Esophagus mucosa (tissue), 1 donor: Measurements from ENCODE around the gene MAL. TPM values are rescaled to one million over a fixed set of nuclear protein-coding genes. Genes with fewer than 3 reads are reported as not detected.
"Not testable (repeated sequence)": the region's sequence is repeated elsewhere in the genome, so short reads cannot be mapped to it uniquely, and the experiment has no call there.

ENCODE experiments used
- ATAC-seq: fragments of 200-7000 bp; cut with Tn5 transposase; one replicate; pipeline ENCODE4 v1.9.1; 2020
- total RNA-seq: library from RNA; stranded (reverse); gene quantifications from one replicate; pipeline ENCODE4 v1.2.4, GENCODE V29; 2023
- donor health status: DM: yes; HTN: yes; CAD: no.

Gene MAL
- total RNA-seq, 1 donor from 2014 or later = 382 TPM

GRCh38 chr2:95034818-95035217, 9.3 kb downstream of the MAL start:
- peak; percentile 24 for ATAC-seq

DNA sequence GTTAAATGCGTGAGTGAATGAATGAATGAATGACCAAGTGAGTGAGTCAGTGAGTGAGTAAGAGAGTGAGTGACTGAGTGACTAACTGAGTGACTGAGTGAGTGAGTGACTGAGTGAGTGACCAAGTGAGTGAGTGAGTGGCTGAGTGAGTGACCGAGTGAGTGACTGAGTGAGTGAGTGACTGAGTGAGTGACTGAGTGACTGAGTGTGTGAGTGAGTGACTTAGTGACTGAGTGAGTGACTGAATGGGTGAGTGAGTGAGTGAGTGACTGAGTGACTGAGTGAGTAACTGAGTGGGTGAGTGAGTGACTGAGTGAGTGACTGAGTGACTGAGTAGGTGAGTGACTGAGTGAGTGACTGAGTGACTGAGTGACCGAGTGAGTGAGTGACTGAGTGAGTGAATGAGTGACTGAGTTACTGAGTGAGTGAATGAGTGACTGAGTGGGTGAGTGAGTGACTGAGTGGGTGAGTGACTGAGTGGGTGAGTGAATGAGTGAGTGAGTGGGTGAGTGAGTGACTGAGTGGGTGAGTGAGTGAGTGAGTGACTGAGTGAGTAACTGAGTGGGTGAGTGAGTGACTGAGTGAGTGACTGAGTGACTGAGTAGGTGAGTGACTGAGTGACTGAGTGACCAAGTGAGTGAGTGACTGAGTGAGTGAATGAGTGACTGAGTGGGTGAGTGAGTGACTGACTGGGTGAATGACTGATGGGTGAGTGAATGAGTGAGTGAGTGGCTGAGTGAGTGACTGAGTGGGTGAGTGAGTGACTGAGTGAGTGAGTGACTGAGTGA, 11.3 kb downstream of the MAL start:
- no peak for ATAC-seq

DNA sequence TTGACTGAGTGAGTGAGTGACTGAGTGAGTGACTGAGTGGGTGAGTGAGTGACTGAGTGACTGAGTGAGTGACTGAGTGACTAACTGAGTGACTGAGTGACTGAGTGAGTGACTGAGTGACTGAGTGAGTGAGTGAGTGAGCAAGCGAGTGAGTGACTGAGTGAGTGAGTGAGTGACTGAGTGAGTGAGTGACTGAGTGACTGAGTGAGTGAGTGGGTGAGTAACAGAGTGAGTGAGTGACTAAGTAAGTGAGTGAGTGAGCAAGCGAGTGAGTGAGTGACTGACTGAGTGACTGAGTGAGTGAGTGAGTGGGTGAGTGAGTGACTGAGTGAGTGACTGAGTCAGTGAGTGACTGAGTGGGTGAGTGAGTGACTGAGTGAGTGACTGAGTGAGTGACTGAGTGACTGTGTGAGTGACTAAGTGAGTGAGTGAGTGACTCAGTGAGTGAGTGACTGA, 11.9 kb downstream of the MAL start:
- no peak for ATAC-seq

GRCh38 chr2:95037841-95038585, 12.5 kb downstream of the MAL start:
- ATAC-seq = not testable (repeated sequence)

DNA sequence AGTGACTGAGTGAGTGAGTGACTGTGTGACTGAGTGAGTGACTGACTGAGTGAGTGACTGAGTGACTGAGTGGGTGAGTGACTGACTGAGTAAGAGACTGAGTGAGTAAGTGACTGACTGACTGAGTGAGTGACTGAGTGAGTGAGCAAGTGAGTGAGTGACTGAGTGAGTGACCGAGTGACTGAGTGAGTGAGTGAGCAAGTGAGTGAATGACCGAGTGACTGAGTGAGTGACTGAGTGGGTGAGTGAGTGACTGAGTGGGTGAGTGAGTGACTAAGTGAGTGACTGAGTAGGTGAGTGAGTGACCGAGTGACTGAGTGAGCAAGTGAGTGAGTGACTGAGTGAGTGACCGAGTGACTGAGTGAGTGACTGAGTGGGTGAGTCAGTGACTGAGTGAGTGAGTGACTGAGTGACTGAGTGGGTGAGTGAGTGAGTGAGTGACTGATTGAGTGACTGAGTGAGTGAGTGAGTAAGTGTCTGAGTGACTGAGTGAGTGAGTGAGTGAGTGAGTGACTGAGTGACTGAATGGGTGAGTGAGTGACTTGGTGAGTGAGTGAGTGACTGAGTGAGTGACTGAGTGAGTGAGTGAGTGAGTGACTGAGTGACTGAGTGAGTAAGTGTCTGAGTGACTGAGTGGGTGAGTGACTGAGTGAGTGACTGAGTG, 13.3 kb downstream of the MAL start:
- no peak for ATAC-seq

DNA sequence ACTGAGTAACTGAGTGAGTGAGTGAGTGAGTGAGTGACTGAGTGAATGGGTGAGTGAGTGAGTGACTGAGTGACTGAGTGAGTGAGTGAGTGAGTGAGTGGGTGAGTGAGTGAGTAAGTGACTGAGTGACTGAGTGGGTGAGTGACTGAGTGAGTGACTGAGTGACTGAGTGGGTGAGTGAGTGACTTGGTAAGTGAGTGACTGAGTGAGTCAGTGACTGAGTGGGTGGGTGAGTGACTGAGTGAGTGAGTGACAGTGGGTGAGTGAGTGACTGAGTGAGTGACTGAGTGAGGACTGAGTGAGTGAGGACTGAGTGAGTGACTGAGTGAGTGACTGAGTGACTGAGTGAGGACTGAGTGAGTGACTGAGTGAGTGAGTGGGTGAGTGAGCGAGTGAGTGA, 13.9 kb downstream of the MAL start:
- ATAC-seq = no peak

- ATAC-seq = no peak
These were observed 14.5 kb downstream of the MAL start for GRCh38 chr2:95039978-95040377.

GRCh38 chr2:95040426-95040825, 14.9 kb downstream of the MAL start:
- ATAC-seq = no peak

GRCh38 chr2:95041060-95041823, 15.7 kb downstream of the MAL start:
- ATAC-seq = no peak

GRCh38 chr2:95041824-95042442, 16.4 kb downstream of the MAL start:
- no peak for ATAC-seq

DNA sequence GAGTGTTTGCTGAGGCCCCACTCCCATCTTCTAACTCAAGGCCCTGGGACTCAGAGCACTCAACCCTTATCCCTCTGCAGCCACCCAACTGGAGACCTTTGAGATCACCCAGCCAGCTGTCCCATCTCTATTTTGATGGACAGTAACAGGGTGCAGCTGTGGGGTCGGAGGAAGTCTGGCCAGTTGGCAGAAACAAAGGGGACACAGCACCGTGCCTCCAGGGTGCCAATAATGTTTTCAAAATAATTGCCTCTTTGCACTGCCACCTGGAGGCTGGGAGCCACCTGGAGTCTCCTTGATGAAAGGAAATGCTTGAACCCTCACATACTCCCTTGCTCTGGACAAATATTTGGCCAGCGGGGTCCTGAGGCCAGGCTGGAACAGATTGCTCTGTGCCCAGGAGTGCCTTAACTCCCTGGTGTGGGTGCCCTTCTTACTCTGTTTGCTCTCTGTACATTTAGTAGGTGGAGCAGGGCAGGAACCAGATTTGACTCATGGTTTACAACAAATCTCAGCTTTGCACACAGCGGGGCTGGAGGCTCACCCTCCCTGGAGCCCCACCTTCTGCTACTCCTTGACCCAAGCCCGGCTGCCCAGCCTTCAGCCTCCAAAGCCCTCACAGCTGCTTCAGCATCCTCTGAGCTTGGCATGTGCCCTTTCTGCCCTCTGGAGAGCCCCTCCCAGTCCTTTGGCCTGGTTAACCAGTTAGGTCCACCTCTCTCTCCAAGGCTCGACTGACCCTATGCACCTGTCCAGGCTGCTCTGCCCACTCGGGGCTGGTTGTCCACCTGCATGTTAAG, 17.2 kb downstream of the MAL start:
- peak; percentile 69 for ATAC-seq

DNA sequence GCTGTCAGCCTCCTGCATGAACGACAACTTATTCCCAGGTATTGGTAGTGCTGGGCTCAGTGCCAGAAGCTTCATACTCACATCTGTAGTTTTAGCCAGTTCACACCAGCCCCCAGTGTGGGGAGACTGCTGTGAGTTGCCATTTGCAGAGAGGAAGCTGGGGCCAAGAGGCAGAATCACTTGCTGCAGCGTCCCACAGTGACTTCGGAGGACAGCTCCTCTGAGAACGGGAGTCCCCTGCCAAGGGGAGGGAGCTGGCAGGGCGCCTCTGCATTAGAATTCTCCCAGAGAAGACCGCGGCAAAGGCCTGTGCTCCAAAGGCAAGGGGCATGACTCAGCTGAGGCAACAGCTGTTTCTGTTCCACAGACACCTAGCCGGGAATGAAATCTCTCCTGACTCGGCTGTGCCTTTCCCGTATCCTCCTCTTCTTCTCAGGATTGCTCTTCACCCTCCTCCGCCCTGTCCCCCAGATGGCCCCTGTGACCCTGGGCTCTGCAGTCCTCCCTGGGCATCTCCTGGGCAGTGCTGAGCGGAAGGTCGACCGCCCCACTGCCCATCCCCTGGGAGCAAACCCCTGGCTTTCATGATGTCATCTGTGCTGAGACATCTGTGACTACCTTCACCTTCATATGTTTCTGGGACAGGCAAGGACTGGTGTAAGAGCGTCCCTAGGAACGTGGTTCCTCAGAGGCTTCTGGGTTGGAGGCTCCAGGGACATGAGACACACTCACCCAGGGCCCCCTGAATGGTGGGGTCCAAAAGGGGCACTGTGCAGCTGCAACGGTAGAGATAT, 18.0 kb downstream of the MAL start:
- peak; percentile 72 for ATAC-seq

DNA sequence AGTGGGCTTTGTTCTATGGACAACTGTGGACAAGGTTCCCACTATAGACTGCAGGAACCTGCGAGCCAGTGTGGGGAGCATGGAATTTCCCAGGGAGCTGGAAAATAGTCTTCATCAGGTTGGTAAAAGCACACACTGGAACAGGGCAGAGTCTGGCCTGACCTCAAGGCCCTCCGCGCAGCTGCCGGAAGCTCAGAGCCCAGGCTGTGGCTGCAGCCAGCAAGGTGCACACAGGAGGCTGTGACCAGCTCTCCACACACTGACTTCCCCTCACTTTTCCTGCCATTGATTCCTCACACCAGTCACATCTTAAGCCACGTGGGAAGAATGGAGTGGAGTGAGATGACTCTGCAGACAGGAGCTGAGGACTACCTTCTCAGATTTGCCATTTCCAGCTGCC, 19.1 kb downstream of the MAL start:
- no peak for ATAC-seq

- no peak for ATAC-seq
These were observed 21.0 kb downstream of the MAL start for GRCh38 chr2:95046371-95047112.

DNA sequence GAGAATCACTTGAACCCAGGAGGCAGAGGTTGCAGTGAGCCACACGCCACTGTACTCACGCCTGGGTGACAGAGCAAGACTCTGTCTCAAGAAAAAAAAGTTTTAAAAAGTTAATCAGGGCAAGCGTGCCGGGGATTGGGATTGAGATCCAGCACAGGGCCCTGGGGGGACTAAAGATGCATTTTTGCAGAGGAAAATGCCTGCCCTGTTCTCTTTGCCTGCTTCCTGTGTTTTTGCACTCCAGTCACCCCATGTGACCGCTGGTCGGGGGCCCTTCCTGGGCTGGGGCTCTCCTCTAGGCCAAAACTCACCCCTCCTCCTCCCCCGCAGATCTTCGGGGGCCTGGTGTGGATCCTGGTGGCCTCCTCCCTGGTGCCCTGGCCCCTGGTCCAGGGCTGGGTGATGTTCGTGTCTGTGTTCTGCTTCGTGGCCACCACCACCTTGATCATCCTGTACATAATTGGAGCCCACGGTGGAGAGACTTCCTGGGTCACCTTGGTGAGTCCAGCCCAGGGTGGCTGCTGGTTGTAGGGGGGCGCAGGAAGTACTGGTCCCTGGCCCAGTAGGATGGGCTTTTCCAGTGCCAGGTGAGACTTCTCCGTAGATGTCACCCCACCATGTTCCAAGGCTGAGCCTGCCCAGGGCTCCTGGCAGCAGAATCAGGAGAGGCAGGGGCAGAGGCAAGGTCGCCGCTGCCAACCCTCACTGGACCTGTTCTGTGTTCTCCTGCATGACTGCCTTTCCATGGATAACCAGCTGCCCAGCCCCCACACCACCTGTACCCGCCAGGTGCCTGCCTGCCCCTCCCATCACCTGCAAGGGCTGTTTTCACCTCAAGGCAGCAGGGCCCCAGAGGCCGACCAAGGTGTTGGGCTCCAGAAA, 22.4 kb downstream of the MAL start:
- ATAC-seq = peak; percentile 27

GRCh38 chr2:95048825-95049682, 23.5 kb downstream of the MAL start:
- no peak for ATAC-seq

DNA sequence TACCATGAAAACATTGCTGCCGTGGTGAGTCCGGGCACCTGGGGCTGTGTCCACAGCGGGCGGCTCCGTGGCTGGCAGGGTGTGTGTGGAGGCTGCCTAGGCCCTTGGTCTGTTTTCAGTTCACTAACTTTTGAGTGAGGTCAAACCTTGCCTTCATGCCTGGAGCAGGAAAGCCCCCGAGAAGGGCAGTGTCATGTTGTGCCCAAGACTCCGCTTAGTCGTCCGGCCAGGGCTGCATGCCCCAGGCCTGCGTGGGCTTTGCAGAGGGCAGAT, 24.1 kb downstream of the MAL start:
- no peak for ATAC-seq

GRCh38 chr2:95049961-95050360, 24.5 kb downstream of the MAL start:
- ATAC-seq = no peak
